ENCODE measurements around the gene NCCRP1.

Gene NCCRP1, protein sequence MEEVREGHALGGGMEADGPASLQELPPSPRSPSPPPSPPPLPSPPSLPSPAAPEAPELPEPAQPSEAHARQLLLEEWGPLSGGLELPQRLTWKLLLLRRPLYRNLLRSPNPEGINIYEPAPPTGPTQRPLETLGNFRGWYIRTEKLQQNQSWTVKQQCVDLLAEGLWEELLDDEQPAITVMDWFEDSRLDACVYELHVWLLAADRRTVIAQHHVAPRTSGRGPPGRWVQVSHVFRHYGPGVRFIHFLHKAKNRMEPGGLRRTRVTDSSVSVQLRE

DNA sequence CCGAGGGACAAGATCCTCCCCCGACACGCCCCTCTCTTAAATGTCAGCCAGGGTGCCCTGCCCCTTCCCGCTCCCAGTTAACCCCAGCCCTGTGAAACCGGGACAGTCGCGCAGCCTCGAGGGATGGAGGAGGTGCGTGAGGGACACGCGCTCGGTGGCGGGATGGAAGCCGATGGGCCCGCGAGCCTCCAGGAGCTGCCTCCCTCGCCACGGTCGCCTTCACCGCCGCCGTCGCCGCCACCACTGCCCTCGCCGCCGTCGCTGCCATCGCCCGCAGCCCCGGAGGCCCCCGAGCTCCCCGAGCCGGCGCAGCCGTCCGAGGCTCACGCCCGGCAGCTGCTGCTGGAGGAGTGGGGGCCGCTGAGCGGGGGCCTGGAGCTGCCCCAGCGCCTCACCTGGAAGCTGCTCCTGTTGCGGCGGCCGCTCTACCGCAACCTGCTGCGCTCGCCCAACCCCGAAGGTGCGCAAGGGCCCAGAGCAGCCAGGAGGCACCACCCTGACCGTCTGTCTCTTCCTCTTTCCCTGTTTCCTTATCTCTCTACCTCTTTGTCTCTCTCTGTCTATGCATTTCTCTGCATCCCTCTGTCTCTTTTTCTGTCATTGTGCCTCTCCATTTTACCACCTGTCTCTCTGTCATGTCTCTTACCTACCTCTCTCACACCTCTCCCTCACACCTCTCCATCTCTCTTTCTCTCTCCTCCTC is at the start of gene NCCRP1:
TSS of gene NCCRP1 (plus strand) at position 105 of the 703 bp plus-strand sequence. CDS start at position 124, 19 bp downstream.
- DNase-seq (ENCODE audit: low spot score), result no peak

DNA sequence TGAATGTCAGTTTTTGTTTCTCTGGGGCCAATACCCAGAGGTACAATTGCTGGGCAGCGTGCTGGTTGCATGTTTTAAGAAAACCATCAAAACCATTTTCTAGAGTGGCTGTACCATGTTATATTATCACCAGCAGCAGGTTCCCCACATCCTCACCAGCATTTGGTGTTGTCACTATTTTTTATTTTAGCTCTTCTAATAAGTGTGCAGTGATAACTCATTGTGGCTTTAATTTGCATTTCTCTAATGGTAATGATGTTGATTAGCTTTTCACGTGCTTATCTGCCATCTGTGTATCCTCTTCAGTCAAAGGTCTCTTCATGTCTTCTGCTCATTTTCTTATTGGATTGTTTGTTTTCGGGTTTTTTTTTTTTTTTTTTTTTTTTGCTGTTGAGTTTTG is 49.3 kb upstream of the NCCRP1 start:
- no peak for DNase-seq (ENCODE audit: low spot score)

DNA sequence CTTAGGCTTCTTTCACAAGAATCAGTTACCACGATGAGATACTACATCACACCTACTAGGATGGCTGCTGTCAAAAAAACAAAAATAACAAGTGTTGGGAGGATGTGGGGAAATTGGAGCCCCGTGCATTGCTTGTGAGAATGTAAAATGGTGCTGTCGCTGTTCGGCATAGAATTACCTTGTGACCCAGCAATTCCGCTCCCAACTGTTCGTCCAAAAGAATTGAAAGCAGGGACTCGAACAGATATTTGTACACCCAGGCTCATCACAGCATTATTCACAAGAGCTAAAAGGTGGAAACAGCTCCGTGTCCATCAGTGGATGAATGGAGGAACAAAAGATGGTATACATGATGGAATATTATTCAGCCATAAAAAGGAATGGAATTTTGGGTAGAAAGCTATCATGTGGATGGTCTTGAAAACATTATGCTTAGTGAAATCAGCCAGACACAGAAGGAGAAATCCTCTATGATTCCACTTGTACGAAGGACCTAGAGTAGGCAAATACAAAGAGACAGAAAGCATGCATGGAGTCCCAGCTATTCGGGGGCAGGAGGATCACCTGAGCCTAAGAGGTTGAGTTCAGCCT is 47.7 kb upstream of the NCCRP1 start:
- no peak for DNase-seq (ENCODE audit: low spot score)

DNA sequence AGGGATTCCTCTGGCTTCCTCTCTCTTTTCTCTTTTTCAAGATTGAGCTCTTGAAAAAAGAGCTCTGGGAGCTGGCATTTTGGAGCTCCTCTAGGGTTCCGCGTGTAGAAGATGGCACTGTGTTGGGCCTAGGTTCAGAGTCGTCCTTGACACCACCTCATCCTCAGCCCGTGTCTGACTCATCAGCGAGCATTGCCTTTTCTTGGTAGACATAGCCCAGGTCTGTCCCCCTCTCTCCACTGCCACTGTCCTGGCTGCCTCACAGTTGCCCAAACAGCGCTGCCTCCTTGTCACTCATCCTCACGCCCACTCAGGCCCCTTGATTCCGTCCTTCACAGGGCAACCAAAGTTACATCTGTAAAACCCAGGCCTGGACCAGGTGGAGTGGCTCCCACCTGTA is 46.5 kb upstream of the NCCRP1 start:
- DNase-seq (ENCODE audit: low spot score), result no peak

DNA sequence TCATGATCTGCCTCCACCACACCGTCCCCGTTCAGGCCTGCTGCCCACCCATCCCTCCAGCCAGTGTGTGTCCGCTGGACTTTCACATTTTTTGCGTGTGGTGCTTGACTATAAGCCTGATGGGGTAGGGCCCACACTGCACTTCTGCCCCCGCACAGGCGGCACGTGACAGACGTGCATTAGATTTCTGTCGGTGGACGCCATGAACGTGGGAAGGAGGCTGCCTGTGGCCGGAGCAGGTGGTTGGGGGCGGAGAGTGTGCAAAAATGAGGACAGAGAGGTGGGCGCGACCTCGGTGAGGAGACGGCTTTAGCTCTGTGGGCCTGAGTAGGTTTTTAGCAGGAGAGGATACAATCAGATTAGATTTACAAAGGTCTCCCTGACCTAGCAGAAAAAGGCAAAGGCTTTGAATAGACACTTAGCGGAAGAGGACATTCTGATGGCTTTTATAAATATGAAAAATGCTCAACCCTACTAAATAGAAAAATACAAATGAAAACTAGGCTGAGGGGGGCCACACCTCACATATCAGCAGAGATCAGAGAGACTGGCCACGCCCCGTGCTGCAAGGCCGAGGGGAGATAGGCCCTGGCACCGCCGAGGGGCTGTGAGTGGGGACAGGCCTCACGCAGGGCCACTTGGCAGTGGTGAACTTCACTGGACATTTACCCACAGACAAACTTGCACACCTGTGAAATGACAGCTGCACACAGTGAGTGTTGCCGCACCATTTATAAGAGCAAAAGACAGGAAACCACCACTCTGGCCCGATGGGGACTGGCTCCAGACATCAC is 45.8 kb upstream of the NCCRP1 start:
- DNase-seq (ENCODE audit: low spot score), result no peak

DNA sequence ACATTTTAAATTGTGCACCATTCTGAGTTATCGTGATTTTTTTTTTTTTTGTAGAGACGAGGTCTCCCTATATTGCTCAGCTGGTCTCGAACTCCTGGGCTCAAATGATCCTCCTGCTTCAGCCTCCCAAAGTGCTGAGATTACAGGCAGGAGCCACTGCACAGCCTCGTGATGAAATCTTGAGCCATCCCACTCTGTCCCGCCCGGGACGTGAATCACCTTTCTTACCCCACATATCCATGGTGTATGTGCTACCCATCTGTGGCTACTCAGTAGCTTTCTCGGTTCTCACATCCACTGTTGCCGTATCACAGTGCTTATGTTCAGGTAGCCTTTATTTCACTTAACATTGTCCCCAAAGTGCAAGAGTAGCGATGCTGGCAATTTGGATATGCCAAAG is 44.7 kb upstream of the NCCRP1 start:
- DNase-seq (ENCODE audit: low spot score), result no peak

DNA sequence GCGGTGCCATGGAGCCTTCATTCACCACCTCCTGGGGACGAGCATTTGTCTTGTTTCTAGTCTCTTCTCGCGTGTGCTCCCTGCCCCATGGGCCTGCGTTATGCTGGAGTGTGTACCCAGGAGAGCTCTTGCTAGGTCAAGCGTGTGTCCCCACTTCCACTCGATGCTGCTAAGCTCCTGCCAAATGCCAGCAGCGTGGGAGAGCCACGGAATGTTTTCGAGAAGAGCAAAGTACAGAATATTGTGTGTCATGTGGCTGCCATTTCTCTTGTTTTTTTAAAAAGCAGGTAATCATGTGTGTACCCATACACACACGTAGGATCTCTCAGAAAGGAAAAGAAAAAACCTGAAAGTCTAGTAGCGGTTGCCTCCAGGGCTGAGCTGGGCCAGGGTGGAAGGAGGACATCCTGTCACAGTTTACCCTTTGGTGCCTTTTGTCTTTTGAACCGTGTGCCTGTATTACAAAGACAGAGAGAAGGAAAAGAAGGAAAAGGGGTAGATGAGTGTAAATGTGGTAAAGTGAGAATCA is 42.6 kb upstream of the NCCRP1 start:
- no peak for DNase-seq (ENCODE audit: low spot score)

DNA sequence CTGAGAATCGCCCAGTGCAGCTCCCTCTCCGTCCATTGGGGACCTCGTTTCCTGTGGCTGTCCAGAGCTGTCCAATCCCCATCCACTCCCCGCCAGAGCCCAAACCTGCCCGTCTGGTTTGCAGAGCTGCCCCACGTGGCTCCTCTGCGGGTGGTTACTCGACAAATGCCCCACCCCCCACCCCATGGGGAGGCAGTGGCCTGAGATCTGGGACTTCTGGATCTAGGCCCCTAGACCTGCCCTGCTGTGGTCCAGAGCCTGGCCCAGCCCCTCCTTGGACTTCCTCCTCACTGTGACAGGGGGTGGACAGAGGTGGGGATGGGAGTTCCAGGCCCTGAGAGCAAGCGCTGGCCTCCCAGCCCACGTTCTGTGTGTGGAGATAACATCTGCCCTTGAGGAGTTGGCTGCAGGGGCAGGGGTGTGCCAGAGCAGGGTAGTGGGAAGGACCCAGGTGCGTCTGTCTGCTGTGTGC is 42.1 kb upstream of the NCCRP1 start:
- DNase-seq (ENCODE audit: low spot score), result peak; percentile 5

DNA sequence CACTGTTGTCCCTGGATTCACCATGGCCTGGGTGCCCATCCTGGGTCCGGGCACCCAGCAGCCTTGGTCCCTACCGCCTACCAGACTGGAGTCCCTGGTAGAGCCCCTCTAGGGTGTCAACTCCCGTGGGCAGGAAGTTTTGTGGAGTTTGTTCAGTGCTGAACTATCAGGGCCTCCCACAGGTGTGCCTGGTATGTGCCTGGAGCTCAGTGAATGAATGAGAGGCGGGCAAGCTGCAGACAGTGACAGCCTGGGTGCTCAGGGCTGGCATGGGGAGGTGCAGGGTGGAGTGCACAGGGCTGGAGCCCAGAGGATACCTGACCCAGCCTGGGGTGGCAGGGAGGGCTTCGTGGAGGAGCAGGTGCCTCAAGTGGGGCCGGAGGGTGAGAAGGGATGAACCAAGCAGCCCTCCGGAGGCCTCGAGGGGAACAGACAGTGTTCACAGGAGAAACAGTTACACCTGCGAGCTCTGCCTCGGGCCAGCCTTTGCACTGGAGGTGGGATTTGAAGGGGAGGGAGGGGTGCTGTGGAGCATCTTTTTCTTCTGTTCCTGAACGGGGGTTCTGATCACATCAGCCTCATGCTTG is 41.6 kb upstream of the NCCRP1 start:
- no peak for DNase-seq (ENCODE audit: low spot score)

DNA sequence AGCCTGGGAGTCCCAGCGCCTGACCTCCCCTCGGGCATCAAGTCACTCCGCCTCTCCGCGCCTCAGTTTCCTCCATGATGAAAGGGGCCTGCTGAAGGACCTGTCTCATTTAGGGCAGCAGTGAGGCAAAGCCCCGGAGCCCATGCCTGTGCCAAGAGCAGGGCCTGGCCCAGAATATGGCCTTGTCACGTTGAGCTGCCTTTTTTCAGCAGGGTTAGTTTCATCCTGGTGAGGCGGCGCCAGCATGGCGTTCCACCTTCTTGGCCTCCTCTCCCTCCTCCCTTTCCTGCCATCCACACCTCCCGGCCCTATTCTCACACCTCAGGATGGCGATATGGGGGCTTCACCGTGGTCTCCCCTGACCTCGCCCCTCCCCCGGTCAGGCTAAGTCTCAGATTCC is 41.0 kb upstream of the NCCRP1 start:
- DNase-seq (ENCODE audit: low spot score), result no peak

DNA sequence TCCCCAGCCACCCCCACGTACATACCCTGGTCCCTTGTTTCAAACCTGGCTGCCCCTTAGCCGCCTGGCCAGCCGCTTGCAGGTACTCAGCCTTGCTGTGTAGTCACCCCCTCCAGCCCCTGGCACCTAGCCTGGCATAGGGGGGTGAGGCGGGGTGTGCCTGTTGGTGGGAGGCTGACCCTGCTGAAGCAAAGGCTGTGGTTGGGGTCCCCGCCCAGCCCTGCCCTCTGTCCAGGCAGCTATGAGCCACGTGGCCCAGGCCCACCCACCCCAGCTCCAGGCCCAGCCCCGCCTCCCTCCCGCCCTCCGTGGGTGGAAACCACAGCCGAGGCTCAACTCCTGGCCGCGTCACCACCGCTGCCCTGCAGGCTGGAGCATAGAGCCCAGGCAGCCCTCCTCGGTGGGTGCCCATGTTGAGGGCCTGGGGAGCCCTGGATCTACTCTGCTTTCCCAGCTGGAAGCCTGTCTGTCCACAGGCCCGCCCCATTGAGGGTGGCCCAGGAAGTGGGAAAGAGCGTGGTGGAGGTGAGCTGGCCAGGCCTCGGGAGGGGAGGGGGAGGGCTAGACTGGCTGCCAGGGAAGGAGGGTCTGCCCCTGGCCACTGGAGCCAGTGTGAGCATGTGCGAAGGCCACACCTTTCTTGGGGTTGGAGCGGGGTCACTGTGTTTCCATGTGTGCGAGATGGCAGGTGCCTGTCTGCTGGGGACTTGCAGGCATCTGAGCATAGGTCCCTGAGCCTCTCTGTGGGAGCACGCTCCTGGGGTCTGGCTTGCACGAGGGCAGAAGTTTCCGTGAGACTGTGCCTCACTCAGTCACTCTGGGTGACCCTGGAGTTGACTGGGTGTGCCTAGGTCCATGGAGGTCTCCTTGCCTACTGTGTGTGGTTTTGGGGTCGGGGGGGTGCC is 40.2 kb upstream of the NCCRP1 start:
- no peak for DNase-seq (ENCODE audit: low spot score)

DNA sequence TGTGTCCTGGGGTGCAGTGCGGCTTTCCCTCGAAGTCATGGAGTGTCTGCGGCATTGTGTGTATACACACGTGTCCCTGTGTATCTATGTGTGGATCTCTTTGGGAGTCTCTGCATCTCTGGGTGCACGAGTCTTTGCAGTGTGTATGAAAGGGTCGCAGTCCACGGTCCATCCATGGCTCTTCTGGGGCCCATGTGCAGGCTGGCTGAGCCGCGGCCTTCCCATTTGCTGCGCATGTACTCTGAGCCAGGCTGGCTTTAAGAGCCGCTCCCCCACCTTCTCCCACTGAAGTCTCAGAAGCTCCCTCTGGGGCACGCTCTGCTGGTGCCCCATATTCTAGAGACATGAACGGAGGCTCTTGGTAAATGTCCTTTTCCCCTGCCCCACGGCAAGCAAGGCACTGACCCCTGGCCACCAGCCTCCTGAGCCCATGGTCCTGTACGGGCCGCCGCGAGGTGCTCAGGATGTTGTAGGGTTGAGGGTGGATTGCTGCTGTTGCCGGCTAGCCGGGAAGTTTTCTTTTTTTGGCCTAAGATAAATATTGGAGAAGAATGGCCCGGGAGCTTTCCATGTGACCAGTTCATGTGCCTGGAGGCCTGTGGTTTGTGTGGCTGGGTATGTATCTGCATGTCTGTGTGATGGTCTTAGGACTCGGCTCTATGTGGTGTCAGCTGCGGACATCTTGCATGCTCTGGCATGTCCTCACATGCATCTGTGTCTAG is 39.3 kb upstream of the NCCRP1 start:
- DNase-seq (ENCODE audit: low spot score), result no peak

DNA sequence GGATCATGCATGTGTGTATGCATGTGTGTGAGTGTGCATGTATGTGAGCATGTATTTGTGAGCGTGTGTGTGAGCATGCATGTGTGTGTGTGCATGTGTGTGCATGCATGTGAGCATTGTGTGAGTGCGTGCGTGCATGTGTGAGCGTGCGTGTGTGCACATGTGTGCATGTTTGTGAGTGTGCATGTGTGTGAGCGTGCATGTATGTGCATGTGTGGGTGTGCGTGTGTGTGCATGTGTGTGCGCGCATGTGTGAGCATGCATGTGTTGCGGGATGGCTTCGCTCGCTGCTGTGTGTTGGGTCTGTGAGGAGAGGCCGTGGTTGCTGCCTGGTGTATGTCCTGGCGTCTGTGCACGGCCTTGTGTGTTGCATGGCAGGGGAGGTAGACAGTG is 38.8 kb upstream of the NCCRP1 start:
- no peak for DNase-seq (ENCODE audit: low spot score)

DNA sequence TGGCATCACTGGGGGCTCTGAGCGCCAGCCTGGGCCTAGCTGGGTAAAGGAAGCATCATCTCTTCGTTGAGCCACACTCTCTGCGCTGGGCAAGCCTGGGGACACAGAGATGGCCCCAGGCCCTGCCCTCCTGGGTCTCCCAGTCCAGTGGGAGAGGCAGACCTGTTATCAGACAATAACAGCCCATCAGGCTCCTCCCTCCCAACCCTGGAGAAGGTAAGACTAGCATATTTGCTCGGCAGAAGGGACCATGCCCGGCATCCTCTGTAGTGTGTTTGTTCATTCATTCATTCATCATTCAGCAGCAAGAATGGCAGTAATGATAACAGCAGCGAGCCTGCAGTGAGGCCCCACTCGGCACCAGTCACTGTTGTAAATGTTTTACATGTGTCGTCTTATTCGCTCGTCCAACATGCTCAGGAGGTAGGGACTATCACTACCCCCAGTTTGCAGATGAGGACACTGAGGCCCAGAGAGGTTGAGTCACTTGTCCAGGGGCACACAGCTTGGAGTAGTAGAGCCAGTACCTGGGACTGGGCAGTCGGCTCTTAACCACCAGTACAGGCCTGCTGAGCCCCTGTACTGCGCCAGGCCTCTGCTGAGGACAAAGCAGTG is 38.0 kb upstream of the NCCRP1 start:
- DNase-seq (ENCODE audit: low spot score), result no peak

DNA sequence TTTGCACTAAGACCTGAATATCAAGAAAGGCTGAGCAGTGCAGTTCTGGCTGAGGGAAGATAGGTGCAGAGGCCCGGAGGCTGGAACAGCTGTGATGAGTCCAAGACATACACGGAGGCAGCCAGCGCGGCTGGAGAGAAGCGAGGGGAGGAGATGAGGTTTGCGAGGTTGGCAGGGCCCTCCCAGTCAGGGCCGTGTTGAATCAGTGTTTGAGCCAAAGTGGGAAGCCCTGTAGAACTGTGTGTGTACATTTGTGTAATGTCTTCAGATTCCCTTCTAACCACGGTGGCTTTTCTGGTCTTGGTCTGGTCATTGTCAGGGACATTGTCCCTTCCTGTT is 36.3 kb upstream of the NCCRP1 start:
- no peak for DNase-seq (ENCODE audit: low spot score)

DNA sequence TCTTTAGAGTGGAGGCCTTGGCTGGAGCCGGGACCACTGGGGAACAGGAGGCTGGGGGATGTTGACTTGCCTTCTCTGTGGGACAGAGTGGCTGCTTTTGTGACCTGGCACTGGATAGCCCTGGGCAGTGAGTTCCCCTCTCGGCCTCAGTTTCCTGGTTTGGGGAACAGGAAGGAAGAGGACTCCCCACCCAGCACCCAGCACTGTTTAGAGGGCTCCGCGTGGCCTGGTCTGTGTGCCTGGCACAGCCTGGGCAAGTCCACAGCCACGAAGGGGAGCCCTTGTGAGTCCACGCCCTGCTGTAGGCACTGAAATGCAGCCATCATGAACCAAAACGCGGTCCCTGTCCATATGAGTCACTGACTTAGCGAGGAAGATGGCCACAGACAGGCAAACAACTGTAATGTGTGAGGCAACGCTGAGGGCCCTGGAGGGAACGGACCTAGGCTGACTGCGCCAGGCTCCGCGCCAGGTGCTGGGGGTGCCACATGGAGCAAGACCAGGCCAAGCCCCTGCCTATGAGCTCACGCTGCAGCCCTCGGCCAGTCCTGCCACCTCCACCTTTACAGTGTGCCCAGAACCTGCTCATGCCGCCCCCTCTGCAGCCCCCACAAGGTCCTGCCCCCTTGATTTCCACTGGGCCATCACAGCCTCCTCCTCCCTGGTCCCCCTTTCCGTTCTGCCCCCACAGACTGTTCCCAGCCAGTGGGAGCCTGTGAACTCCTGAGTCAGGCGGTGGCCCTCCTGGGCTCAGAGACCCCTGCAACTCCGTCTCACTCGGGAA is 35.7 kb upstream of the NCCRP1 start:
- DNase-seq (ENCODE audit: low spot score), result no peak

DNA sequence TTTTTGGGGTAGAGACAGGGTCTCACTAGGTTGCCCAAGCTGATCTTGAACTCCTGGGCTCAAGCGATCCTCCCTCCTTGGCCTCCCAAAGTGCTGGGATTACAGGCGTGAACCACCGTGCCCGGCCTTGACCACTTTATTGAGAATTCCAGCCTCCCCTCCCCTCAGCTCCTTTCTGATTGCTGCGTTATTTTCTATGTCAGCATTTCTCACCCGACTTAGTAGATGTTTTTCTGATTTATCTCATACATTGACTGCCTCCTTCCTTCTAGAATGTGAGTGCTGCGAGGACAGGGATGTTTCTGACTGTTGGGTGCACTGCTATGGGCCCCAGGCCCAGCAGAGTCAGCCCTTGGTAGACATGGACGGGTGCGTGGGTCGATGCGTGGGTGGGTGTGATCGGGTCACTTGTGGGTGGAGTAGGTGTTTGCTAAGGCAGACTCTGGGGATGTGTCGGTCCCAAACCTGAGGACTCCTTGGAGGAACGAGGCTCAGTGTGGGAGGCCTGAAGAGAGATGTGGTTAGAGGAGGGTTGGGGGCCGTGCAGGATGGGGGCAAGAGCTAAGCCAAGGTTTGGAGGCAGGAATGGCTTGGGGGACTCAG is 34.2 kb upstream of the NCCRP1 start:
- no peak for DNase-seq (ENCODE audit: low spot score)

DNA sequence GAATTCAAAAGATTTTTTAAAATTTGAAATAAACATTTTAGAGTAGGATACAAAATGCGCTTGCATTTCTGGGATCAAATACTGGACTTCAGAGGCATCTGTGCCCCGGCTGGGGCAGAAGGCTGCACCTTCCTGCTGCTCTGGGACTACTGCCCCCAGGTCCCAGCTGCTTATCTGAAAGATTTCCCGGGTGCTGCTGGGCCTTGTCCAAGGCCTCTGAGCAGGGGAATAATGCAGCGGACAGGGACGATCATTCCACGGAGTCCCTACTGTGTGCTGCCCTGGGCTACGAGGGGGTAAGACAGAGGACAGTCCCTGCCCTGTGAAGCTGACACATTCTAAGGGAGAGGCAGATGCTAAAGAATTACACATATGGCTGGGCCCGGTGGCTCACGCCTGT is 33.1 kb upstream of the NCCRP1 start:
- no peak for DNase-seq (ENCODE audit: low spot score)

DNA sequence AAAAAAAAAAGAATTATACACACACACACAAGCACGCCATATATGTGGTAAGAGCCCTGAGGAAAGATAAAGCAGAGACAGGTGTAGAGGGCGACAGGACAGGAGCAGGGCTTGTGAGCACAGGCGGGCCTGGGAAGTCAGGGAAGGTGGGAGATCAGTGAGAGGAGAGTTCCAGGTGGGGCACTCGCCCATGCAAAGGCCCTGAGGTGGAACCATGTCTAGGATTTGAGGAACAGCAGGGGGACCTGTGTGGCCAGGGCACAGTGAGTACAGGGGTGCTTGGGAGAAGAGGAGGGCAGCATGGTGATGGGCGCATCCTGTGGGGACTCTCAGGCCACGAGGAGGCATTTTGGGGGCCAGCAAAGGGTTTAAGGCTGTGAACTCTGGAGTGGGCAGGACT is 32.5 kb upstream of the NCCRP1 start:
- no peak for DNase-seq (ENCODE audit: low spot score)
